Measurements from ENCODE around the gene CXCL11.
"Not testable (repeated sequence)": the region's sequence is repeated elsewhere in the genome, so short reads cannot be mapped to it uniquely, and the experiment has no call there.

The CXCL11 gene

GRCh38 chr4:76035799-76036380 is at the start of gene CXCL11:
CXCL11 (minus strand) TSS chr4:76036070; CDS start chr4:76035987, 83 bp downstream.
- DNase-seq = no peak

GRCh38 chr4:76084542-76084941 is 48.7 kb upstream of the CXCL11 start:
- no peak for DNase-seq

GRCh38 chr4:76083386-76083988 is 47.6 kb upstream of the CXCL11 start:
- no peak for DNase-seq

GRCh38 chr4:76078033-76078613 is 42.3 kb upstream of the CXCL11 start:
- DNase-seq = no peak

- DNase-seq = no peak
Observed at GRCh38 chr4:76074993-76075600, 39.2 kb upstream of the CXCL11 start.

- DNase-seq = no peak
Observed at GRCh38 chr4:76074468-76074867, 38.6 kb upstream of the CXCL11 start, which contains the start of gene ART3. ART3 (plus strand) TSS chr4:76074709; CDS start chr4:76075890, 1,181 bp downstream.

- DNase-seq = no peak
Observed at GRCh38 chr4:76072760-76073159, 36.9 kb upstream of the CXCL11 start.

- peak; percentile 44 for DNase-seq
Observed at GRCh38 chr4:76067652-76068286, 31.9 kb upstream of the CXCL11 start.

GRCh38 chr4:76066546-76066945 is 30.7 kb upstream of the CXCL11 start:
- DNase-seq = no peak

GRCh38 chr4:76061982-76062381 is 26.1 kb upstream of the CXCL11 start:
- no peak for DNase-seq

- DNase-seq = no peak
Observed at GRCh38 chr4:76061421-76061820, 25.6 kb upstream of the CXCL11 start.

- no peak for DNase-seq
Observed at GRCh38 chr4:76060506-76060905, 24.6 kb upstream of the CXCL11 start.

- DNase-seq = no peak
Observed at GRCh38 chr4:76059750-76060149, 23.9 kb upstream of the CXCL11 start.

GRCh38 chr4:76058888-76059426 is 23.1 kb upstream of the CXCL11 start:
- no peak for DNase-seq

GRCh38 chr4:76058302-76058701 is 22.4 kb upstream of the CXCL11 start:
- DNase-seq = no peak

- DNase-seq = no peak
Observed at GRCh38 chr4:76055421-76055820, 19.6 kb upstream of the CXCL11 start.

GRCh38 chr4:76055016-76055415 is 19.1 kb upstream of the CXCL11 start:
- no peak for DNase-seq

GRCh38 chr4:76053730-76054129 is 17.9 kb upstream of the CXCL11 start:
- no peak for DNase-seq

- not testable (repeated sequence) for DNase-seq
Observed at GRCh38 chr4:76050560-76051050, 14.7 kb upstream of the CXCL11 start.

GRCh38 chr4:76049860-76050416 is 14.1 kb upstream of the CXCL11 start:
- not testable (repeated sequence) for DNase-seq

- DNase-seq = not testable (repeated sequence)
Observed at GRCh38 chr4:76044686-76045085, 8.8 kb upstream of the CXCL11 start.

GRCh38 chr4:76043306-76043705 is 7.4 kb upstream of the CXCL11 start:
- DNase-seq = not testable (repeated sequence)

Data from GDM1 (cell line).